Fibroblast of upper back skin (primary cell): Measurements from ENCODE around the gene SASH3.

ENCODE experiments used
- DNase-seq: peaks from one replicate; pipeline ENCODE4 v3.0.0-alpha.2; 2013

SASH3 gene

GRCh38 chrX:129760155-129760554 is 19.6 kb upstream of the SASH3 start:
- no peak for DNase-seq

GRCh38 chrX:129760981-129761380 is 18.8 kb upstream of the SASH3 start:
- no peak for DNase-seq

- DNase-seq = no peak
Measured at GRCh38 chrX:129761596-129761995, 18.2 kb upstream of the SASH3 start.

GRCh38 chrX:129762448-129762847 is 17.3 kb upstream of the SASH3 start:
- no peak for DNase-seq

- no peak for DNase-seq
Measured at GRCh38 chrX:129763666-129764065, 16.1 kb upstream of the SASH3 start.

- DNase-seq = no peak
Measured at GRCh38 chrX:129768186-129768585, 11.6 kb upstream of the SASH3 start.

GRCh38 chrX:129768586-129769466 is 10.9 kb upstream of the SASH3 start:
- peak; percentile 39 for DNase-seq

- DNase-seq = no peak
Measured at GRCh38 chrX:129769467-129770154, 10.1 kb upstream of the SASH3 start.

GRCh38 chrX:129771266-129771995 is 8.3 kb upstream of the SASH3 start:
- DNase-seq = no peak

GRCh38 chrX:129772796-129773431 is 6.8 kb upstream of the SASH3 start:
- no peak for DNase-seq

GRCh38 chrX:129773649-129774458 is 5.9 kb upstream of the SASH3 start:
- no peak for DNase-seq

- DNase-seq = no peak
Measured at GRCh38 chrX:129777218-129778030, 2.3 kb upstream of the SASH3 start.

- DNase-seq = no peak
Measured at GRCh38 chrX:129779086-129779672, 570 bp upstream of the SASH3 start.

- DNase-seq = no peak
Measured at GRCh38 chrX:129780441-129781105, 824 bp downstream of the SASH3 start.

GRCh38 chrX:129781134-129781672 is 1.5 kb downstream of the SASH3 start:
- DNase-seq = no peak

- DNase-seq = no peak
Measured at GRCh38 chrX:129781680-129782495, 2.1 kb downstream of the SASH3 start.

GRCh38 chrX:129782706-129783105 is 3.0 kb downstream of the SASH3 start:
- no peak for DNase-seq

GRCh38 chrX:129783291-129783713 is 3.6 kb downstream of the SASH3 start:
- no peak for DNase-seq

GRCh38 chrX:129784371-129784770 is 4.6 kb downstream of the SASH3 start:
- no peak for DNase-seq
